ENCODE measurements around the gene SLC36A2.
"Not testable (repeated sequence)": the region's sequence is repeated elsewhere in the genome, so short reads cannot be mapped to it uniquely, and the experiment has no call there.

Gene SLC36A2

DNA sequence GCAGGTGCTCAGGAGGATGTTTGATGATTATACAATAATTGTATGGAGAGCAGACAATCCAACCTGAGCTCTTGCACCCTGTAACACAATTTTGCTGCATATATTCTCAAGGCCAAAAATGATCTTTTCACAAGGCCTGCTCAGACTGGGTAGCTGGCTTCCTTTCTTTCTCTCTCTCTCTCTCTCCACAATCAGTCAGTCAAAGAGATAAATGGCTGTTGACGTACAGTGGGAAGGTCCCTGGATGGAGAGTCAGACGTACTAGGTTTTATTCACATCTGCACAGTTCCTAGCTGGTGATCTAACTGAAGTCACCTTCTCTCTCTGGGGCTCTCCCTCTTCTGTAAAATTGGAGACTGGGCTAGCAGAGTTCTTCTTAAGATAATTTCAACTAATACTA lies 19.8 kb downstream of the SLC36A2 start:
- no peak for DNase-seq

DNA sequence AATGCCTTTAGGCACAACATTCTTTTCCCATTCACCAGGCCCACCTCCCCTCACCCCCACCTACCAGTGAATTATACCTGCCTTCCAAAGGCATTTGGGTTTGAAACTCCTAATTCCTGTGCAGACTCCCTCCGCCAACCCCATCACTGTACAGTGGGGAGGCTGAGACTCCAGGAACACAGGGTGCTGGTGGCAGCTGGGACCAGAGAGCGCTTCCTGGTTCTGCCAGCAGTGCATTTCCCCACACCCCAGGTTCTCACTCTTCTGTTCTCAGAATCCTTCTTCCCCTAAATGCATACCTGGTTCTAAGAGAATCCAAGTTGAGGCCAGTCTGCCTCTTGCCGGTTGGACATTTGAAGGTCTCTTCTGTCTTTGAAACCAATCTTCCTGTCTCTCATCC lies 21.1 kb downstream of the SLC36A2 start:
- no peak for DNase-seq

DNA sequence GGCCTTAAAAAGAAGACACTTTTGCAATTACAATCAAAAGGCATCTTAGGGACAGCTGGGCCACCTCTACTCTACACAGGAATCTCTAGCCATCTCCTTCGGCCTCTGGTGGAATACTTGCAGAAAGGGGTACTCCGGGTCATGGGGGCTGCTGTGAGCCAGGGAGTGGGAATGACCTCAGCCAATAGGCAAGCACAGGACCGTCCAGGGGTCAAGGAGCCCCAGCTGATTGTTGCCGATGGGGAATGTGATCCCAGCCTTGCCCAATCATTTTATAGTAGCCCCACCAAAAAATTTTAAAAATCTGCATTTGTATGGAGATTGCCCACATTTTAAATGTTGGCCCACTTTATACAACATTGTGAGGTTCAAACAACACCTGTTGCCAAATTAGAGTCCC lies 26.9 kb downstream of the SLC36A2 start:
- no peak for DNase-seq

DNA sequence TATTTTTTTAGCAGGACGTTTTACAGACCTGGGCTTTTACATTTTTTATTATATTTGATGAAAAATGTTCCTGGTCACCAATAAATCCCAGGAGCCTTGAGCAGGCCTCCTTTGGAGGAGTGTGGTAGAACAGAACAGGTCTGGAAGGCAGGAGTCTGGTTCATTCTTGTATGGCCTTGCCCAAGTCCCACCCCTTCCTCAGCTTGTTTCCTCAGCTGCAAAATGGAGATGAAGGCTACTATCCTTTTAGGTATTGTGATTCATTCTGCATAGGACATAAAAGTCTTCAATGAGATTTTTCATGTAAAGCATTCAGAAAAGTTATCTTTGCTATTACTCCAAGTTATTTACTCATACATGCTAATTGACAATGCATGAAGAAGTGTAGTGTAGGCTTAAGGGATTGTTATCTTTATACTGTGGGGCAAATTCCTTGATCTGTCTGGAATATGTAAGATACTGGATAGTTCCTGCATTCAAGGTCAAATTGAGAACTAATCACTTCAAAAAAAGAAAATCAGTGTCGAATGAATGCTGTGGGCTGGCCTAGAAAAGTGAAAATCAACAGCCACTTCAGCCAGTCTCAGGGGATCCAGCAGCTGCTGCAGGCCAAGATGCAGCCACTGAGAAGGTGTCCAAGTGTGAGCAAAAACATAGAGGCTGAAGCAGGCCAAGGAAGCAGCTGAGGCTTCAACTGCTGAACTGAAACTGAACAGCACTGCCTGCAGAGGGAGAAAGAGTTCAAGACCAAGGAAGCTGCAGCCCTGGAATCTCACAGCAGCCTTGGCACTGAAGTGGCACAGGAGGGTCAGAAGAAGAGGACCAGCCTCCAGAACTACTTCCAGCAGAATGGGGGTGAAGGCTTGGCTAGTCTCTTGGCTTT lies 28.3 kb downstream of the SLC36A2 start:
- peak in 7 of 56 donors; percentile 4 to 23 (median 13) for DNase-seq

DNA sequence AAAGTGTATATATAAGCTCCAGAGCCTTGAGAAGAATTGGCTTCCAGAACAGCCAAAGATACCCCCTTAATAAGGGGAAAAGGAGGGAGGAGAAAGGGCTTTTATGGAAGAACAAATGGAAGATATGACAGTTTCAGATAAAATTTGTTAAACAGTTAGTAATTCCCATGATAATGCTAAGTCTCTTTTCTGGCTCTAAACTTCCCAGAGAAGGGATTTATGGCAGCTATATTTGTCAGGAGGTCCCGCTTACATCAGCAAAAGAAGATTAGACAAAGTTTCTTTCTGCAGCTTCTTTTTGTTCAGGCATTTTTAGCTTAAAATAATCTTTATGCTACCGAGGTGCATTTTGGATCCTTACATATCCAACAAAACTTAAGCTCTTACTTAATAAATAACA lies 29.5 kb downstream of the SLC36A2 start:
- no peak for DNase-seq

DNA sequence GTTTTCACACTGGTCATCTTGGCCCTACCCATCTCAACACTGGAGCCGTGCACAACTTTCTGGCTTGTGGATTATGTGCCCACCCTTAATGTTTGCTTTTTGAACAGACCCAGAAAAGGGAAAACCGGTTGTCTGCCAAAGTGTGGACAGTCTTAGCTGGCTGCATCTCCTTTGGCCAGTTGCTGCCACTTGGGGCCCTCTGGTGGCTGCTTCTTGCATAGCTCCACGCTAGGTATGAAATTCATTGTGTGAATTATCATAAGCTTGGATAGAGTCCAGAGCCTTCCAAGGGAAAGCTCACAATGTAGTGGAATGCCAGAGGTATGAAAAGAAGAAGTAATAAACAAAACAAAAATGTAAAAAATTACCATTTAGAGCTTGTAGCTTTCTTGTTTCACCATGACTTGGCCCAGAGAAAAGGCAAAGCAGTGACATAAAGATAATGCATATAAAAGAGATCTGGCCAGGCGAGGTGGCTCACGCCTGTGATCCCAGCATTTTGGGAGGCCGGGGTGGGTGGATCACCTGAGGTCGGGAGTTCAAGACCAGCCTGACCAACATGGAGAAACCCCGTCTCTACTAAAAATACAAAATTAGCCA lies 31.3 kb downstream of the SLC36A2 start:
- DNase-seq: peak in 20 of 56 donors; percentile 1 to 54 (median 19)

DNA sequence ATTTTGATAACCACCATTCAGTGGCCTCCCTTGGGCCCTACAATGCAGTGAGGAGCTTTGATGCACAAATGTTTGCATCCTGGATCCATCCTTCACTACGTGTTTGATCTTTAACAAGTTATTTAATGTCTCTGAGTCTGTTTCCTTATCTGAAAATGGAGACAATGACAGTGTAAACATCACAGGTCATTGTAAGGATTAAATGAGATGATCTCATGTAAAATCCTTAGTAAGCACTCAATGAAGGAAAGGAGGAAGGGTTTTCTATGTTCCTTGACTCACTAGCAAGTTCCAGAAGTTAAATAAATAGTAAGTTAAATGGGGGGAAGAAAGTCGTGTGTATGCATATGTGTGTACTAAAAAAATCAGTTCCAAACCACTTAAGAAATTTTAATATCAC lies 34.0 kb downstream of the SLC36A2 start:
- no peak for DNase-seq

DNA sequence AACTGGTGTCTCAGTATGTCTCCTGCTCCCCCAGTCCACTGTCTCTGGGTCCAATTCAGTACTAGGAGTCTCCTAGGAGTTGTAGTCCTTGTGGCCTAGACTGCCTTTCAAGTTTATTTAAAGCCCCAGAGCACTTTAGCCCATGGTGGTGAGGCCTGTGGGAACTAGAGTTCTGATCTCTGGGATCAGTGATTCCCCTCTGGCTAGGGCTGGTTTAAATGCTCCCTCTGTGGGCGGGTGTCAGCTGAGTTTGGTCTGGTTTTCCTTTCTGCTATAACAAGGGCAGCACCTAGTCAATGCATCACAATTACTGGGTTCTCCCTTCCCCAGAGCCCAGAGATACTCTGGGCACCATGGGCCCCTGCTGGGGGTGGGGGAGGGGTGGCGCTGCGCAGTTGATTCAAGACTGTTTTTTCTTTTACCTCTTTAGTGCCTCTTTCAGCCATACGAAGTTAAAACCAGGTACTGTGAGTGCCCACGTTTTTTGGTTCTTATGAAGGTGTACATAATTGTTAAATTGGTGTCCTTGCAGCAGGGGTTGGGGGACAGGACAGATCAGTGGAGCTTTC lies 34.5 kb downstream of the SLC36A2 start:
- no peak for DNase-seq

DNA sequence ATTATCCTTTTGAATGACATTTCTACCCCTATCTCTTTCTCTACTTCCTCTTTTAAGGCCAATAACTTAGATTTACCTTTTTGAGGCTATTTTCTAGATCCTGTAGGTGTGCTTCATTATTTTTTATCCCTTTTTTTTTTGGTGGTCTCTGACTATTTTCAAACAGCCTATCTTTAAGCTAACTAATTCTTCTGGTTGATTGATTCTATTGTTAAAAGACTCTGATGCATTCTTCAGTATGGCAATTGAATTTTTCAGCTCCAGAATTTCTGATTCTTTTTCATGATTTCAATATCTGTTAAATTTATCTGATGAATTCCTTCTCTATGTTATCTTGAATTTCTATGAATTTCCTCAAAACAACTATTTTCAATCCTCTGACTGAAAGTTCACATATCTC lies 36.4 kb downstream of the SLC36A2 start:
- no peak for DNase-seq

DNA sequence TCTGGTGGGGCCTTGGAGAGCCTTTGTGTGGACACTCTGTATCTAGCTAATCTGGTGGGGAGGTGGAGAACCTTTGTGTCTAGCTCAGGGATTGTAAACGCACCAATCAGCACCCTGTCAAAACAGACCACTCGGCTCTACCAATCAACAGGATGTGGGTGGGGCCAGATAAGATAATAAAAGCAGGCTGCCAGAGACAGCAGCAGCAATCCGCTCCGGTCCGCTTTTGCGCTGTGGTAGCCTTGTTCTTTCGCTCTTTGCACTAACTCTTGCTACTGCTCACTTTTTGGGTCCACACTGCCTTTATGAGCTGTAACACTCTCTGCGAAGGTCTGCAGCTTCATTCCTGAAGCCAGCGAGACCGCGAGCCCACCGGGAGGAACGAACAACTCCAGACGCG lies 37.5 kb downstream of the SLC36A2 start:
- not testable (repeated sequence) for DNase-seq

DNA sequence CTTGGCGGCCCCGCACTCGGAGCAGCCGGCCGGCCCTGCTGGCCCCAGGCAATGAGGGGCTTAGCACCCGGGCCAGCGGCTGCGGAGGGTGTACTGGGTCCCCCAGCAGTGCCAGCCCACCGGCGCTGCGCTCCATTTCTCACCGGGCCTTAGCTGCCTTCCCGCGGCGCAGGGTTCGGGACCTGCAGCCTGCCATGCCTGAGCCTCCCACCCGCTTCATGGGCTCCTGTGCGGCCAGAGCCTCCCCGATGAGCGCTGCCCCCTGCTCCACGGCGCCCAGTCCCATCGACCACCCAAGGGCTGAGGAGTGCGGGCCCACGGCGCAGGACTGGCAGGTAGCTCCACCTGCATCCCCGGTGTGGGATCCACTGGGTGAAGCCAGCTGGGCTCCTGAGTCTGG lies 38.1 kb downstream of the SLC36A2 start:
- DNase-seq: not testable (repeated sequence)

DNA sequence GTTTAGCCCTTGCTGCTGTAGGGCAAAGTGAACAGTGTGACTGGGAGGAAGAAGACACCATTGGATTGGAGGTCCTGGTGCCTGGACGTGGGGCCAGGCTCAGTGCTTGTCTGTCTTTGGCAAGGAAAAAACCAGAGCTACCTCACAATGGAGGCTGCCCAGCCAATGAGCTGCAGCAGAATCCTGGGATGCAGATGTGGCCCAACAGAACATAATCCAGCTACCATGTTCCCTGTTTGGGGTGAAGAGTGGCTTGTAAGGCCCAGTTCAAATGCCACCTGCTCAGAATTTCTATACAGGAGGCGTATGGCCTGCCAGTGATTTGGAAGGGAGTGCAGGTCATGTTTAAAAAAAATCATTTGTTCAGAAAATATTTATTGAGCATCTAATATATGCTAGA lies 43.7 kb downstream of the SLC36A2 start, which contains the start of gene SLC36A3:
Gene SLC36A3, minus strand, starts transcription at position 101 of the 400 bp plus-strand sequence. CDS start 412 bp downstream, outside the sequence.
- DNase-seq: no peak

DNA sequence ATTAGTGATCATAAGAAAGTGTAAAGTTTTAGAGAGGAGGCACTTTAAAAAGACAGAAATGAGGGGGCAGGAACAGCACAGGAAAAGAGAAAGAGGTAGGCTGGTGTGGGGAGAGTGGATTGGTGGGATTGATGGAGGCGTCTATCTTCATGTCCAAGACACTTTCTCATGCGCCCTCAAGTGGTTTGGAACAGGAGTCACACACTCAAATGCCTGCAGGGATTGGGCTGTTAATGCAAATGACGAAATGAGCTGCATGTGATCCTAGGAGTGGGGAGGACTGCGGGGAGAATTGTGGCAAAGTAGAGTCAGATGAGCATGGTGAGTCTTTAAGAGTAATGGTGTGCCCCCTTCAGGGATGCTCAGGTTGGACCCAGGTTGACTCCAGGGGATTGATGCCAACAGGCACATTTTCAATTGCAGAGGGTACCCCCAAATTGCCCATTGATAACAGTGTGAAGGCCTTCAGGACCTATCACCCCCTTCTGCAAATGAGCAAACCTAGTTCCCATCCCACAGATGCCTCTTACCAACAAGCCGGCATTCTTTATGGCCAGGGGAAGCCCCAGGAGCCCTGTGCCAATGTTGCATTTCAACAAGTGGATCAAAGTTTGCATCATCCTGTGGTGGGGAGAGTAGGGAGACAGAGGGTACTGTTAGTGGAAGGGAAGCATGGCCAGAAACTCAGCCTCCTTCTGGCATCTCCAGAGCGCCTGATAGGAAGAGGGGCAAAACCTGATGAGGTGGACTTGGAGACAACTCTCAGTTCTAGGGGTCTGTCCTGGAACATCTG lies 49.1 kb downstream of the SLC36A2 start:
- peak in 1 of 56 donors; percentile 5 for DNase-seq

DNA sequence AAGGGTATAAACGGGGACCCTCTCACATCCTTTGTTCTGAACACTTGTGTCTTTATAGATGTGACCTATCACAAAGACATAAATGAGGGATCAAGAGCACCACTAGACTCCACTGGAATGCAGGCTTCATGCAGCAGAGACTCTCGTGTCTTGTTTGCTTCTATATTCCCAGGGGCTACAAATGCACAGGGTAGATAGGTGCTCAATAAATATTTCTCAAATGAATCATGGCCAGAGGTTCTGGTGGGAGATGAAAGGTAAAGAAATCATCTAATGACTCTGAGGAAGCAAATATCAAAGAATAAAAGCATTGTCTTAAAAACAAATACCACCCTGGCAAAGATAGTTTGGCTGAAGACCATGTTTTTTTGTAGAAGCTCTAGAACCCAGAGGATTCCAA lies 50.4 kb downstream of the SLC36A2 start:
- DNase-seq: no peak

DNA sequence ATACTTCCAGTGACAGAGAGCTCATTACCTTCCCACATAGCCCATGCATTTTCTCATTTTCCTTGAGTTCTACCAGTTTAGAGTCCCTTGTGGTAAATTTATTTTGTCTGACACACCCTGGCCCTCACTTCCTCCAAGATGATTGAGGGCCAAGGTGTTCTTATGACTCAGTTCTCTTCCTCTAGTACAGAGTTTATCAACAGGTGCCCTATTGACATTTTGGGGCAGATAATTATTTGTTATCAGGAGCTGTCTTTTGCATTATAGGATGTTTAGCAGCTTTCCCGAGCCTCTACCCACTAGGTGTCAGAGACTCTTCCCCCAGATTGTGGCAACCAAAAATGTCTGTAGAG lies 50.9 kb downstream of the SLC36A2 start:
- no peak for DNase-seq

DNA sequence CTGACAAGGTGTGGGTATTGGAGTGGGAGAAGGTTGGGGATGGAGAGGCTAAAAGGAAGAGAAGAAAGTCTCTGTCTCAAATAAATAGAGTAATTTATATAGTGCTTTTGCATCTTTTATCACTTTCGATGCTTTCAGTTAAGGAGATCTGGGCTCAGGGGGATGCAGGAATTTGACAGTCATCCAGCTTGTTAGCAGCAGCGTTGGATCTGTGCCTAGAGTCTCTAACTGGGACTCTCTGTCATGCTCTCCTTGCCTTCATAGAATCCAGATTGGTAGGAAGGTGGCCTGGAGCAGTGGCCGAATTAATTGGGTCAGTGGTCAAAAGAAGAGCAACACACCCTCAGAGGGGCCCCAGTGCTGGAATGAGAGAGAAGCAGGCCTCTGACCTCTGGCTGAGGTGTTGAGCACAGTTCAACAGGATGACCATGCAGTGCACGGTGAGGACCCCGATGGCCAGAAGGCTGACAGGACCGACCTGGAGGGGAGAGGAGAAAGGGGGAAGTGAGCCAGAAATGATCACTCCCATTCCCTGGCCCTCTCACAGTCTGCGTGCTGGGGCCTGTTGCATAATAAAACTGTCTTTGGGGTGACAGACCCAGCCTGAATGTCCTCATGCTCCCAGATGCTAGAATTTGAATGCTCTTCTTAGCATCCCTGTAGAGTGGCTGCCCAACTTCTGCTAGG lies 51.4 kb downstream of the SLC36A2 start:
- no peak for DNase-seq

DNA sequence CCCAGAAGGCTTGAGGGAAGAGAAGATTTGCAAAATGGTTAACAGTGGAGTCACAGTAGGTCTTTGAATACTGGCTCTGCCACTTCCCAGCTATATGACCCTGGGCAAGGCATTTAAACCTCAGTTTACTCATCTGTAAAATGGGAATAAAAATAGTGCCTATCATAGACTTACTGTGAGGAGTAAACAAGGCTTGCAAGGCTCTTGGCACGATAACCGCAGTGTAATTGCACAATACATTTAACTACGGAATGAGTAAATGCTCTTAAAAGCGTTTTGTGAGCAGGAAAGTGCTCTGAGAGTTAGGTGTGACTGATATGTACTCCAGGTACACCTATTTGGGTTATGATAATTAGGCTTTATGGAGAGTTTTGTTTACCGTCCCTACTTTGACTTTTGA lies 52.2 kb downstream of the SLC36A2 start:
- no peak for DNase-seq

DNA sequence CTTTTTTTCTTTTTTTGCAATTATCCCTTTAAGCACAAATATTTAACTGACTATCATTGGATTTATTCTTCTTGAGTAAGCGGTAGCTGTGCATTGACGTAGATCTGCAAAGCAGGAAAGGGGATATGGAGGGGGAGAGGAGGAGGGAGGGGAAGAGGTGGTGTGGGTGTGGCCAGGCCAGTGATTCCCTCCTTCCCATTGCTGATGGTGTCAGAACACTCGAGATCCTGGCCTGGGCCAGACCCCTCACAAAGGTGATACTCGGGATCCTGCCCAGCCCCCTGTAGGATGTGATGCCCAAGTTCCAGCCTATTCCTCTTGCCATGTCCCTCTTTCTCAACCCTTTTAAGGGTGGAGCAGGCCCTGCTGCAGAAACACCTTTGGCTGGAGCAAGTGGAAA lies 53.7 kb downstream of the SLC36A2 start:
- no peak for DNase-seq

DNA sequence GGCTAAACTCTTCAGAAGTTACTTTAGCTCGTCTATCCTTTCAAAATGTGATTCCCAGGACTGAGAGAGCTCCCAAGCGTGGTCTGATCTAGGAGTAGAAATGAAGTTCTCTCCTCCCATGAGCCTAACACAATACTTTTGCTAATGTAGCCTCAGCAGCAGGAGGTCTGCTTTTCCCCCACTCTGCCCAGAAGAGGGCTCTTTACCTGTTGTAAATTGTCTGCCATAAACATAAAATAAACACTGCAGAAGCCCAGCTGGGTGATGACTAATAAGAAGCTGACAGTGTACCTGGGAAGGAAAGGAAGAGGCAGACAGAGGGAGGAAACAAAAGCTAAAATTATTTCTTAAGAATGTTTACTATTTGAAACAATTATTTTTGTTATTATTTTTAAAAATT lies 59.2 kb downstream of the SLC36A2 start:
- DNase-seq: no peak

DNA sequence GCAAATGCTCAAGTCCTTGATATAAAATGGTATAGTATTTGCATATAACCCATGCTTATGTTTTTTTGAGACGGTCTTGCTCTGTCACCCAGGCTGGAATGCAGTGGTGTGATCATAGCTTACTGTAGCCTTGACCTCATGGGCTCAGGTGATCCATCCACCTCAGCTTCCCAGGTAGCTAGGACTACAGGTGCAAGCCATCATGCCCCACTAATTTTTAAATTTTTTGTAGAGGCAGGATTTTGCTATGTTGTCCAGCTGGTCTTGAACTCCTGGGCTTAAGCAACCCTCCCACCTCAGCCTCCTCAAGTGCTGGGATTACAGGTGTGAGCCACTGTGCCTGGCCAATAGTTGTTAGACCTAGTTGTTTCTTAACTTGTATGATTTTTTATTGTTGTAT lies 61.1 kb downstream of the SLC36A2 start:
- no peak for DNase-seq

DNA sequence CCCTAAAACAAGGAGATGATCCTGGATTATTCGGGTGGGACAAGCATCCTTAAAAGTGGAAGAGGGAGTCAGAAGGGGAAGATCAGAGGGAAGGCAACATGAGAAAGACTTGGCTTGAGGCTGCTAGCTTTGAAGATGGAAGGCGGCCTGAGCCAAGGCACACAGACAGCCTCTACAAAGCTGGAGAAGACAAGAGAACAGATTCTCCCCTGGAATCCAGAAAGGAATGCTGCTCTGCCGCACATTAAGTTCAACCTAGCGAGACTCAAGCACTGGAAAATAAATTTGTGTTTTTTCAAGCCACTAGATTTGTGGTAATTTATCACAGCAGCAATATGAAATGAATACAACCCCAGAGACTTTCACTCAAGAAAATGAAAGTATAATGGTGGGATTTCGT lies 61.7 kb downstream of the SLC36A2 start:
- no peak for DNase-seq
